Hepatocyte (in vitro differentiated cells): ENCODE results near the gene FIBCD1. TPM values are rescaled to one million over a fixed set of nuclear protein-coding genes. Genes with fewer than 3 reads are reported as not detected.

Experiments used
- DNase-seq: peaks from one replicate; pipeline ENCODE4 v3.0.0-alpha.2; 2016; ENCODE audit warnings: low spot score
- H2AFZ ChIP-seq: fragments of 200-600 bp; sonication (generic); 2 replicates; pipeline ENCODE4 v1.6.0; 2016; ENCODE audit warnings: antibody characterized with exemption, mild to moderate bottlenecking
- H3K27ac ChIP-seq: fragments of 200-600 bp; sonication (generic); 2 replicates; pipeline ENCODE4 v1.5.1; 2016; ENCODE audit warnings: mild to moderate bottlenecking
- H3K27me3 ChIP-seq: fragments of 200-600 bp; sonication (generic); 2 replicates; pipeline ENCODE4 v1.6.1; 2016
- H3K36me3 ChIP-seq: fragments of 200-600 bp; sonication (generic); replicated peaks from 2 replicates; pipeline ENCODE4 v1.5.1; 2016; ENCODE audit warnings: low read depth; ENCODE audit not compliant: insufficient read depth
- H3K4me1 ChIP-seq: fragments of 200-600 bp; sonication (generic); 2 replicates; pipeline ENCODE4 v1.5.1; 2016; ENCODE audit warnings: mild to moderate bottlenecking, moderate library complexity; ENCODE audit not compliant: insufficient read depth
- H3K4me2 ChIP-seq: fragments of 200-600 bp; sonication (generic); 2 replicates; pipeline ENCODE4 v1.6.0; 2016
- H3K4me3 ChIP-seq: fragments of 200-600 bp; sonication (generic); 2 replicates; pipeline ENCODE4 v1.5.1; 2016; ENCODE audit warnings: mild to moderate bottlenecking
- H3K79me2 ChIP-seq: fragments of 200-600 bp; sonication (generic); 2 replicates; pipeline ENCODE4 v1.6.0; 2017; ENCODE audit warnings: mild to moderate bottlenecking
- H3K9me2 ChIP-seq: fragments of 200-600 bp; sonication (generic); replicated peaks from 2 replicates; pipeline ENCODE4 v1.6.0; 2017; ENCODE audit warnings: mild to moderate bottlenecking; ENCODE audit not compliant: insufficient read depth
- H3K9me3 ChIP-seq: fragments of 200-600 bp; sonication (generic); 2 replicates; pipeline ENCODE4 v1.5.1; 2016; ENCODE audit warnings: low read depth, mild to moderate bottlenecking
- H4K20me1 ChIP-seq: fragments of 200-600 bp; sonication (generic); 2 replicates; pipeline ENCODE4 v1.6.0; 2016; ENCODE audit warnings: mild to moderate bottlenecking; ENCODE audit not compliant: insufficient read depth, poor library complexity, severe bottlenecking
- CTCF ChIP-seq: fragments of 200-600 bp; sonication (generic); IDR thresholded peaks from 2 replicates; pipeline ENCODE4 v1.5.1; 2016; ENCODE audit warnings: antibody characterized with exemption, mild to moderate bottlenecking; ENCODE audit not compliant: poor library complexity
- EZH2 ChIP-seq: fragments of 200-600 bp; sonication (generic); IDR thresholded peaks from 2 replicates; pipeline ENCODE4 v1.6.1; 2016; ENCODE audit warnings: antibody characterized with exemption, mild to moderate bottlenecking, borderline replicate concordance
- EZH2phosphoT487 ChIP-seq: fragments of 200-600 bp; sonication (generic); IDR thresholded peaks from one replicate; pipeline ENCODE4 v1.6.1; 2018; ENCODE audit warnings: antibody characterized with exemption, mild to moderate bottlenecking, low read depth, moderate library complexity; ENCODE audit not compliant: unreplicated experiment, severe bottlenecking
- WGBS: methylation state at CpG from one replicate; pipeline ENCODE4 v1.1.6; 2016; ENCODE audit warnings: low lambda C conversion rate; ENCODE audit errors: missing lambda C conversion rate; 5-methylcytosine and 5-hydroxymethylcytosine counted together
- polyA plus RNA-seq: library from polyadenylated mRNA; unstranded; fragments of >200 nt; fragmentation: Nextera tagmentation; extraction: Ambion mirVana; gene quantifications from 2 replicates; pipeline ENCODE4 v1.2.1, GENCODE V29; 2016
- total RNA-seq: library from RNA; depleted of rRNA; stranded (reverse); fragments of >200 nt; gene quantifications from 2 replicates; pipeline ENCODE4 v1.2.3, GENCODE V29; 2014

Gene FIBCD1
- total and polyA plus RNA-seq, 2 experiments from 2014 or later, result 0.33 TPM; not detected in 1

DNA sequence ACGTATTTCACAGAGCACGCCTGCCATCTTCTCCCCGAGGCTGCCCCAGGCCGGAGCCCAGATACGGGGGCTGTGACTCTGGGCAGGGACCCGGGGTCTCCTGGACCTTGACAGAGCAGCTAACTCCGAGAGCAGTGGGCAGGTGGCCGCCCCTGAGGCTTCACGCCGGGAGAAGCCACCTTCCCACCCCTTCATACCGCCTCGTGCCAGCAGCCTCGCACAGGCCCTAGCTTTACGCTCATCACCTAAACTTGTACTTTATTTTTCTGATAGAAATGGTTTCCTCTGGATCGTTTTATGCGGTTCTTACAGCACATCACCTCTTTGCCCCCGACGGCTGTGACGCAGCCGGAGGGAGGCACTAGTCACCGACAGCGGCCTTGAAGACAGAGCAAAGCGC lies 52.1 kb downstream of the FIBCD1 start:
- H3K27me3 ChIP-seq, result no peaks in the 10 kb centered on the region
- TF ChIP-seq EZH2phosphoT487, result no peak
- no peak for TF ChIP-seq CTCF
- no peak for TF ChIP-seq EZH2
- H3K9me2 ChIP-seq, result no peaks in the 10 kb centered on the region
- no peak for DNase-seq
- H2AFZ ChIP-seq, result no peak overlapping the region
- H4K20me1 ChIP-seq, result peaks cover 12% of the 10 kb centered on the region
- H3K9me3 ChIP-seq, result no peaks in the 10 kb centered on the region
- no peaks in the 10 kb centered on the region for H3K36me3 ChIP-seq
- WGBS, result 94% methylated on average over 23 of the region's 23 CpGs
- no peak overlapping the region for H3K4me3 ChIP-seq
- no peak overlapping the region for H3K4me2 ChIP-seq
- H3K27ac ChIP-seq, result no peak overlapping the region
- H3K4me1 ChIP-seq, result no peaks in the 10 kb centered on the region
- no peaks in the 10 kb centered on the region for H3K79me2 ChIP-seq

GRCh38 chr9:130885484-130886375 lies 53.3 kb downstream of the FIBCD1 start:
- no peak for DNase-seq
- Histone ChIP-seq H3K27ac (no peak overlapping the region), H3K27me3 (no peaks in the 10 kb centered on the region), H3K9me2 (no peaks in the 10 kb centered on the region), H3K4me2 (no peak overlapping the region), H3K4me1 (no peaks in the 10 kb centered on the region), H3K4me3 (no peak overlapping the region), H3K79me2 (no peaks in the 10 kb centered on the region), H2AFZ (no peak overlapping the region), H3K9me3 (no peaks in the 10 kb centered on the region), H3K36me3 (no peaks in the 10 kb centered on the region), H4K20me1 (peaks cover 12% of the 10 kb centered on the region)
- 92% methylated on average over 35 of the region's 35 CpGs for WGBS
- TF ChIP-seq EZH2 (no peak), CTCF (no peak), EZH2phosphoT487 (no peak)

DNA sequence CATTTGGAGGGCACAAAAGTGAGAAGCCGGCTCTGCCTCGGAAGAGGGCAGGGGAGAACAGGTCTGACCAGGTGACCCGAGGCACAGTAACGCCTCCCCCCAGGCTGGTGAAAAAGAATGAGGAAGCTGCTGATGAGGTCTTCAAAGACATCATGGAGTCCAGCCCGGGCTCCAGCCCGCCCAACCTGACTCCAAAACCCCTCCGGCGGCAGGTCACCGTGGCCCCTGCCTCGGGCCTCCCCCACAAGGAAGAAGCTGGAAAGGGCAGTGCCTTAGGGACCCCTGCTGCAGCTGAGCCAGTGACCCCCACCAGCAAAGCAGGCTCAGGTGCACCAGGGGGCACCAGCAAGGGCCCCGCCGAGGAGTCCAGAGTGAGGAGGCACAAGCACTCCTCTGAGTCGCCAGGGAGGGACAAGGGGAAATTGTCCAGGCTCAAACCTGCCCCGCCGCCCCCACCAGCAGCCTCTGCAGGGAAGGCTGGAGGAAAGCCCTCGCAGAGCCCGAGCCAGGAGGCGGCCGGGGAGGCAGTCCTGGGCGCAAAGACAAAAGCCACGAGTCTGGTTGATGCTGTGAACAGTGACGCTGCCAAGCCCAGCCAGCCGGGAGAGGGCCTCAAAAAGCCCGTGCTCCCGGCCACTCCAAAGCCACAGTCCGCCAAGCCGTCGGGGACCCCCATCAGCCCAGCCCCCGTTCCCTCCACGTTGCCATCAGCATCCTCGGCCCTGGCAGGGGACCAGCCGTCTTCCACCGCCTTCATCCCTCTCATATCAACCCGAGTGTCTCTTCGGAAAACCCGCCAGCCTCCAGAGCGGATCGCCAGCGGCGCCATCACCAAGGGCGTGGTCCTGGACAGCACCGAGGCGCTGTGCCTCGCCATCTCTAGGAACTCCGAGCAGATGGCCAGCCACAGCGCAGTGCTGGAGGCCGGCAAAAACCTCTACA lies 54.2 kb downstream of the FIBCD1 start:
- no peaks in the 10 kb centered on the region for H3K27me3 ChIP-seq
- H4K20me1 ChIP-seq, result peaks cover 12% of the 10 kb centered on the region
- H3K4me2 ChIP-seq, result no peak overlapping the region
- 94% methylated on average over 46 of the region's 47 CpGs for WGBS
- H3K9me3 ChIP-seq, result no peaks in the 10 kb centered on the region
- no peaks in the 10 kb centered on the region for H3K79me2 ChIP-seq
- H3K36me3 ChIP-seq, result no peaks in the 10 kb centered on the region
- H3K4me3 ChIP-seq, result no peak overlapping the region
- H2AFZ ChIP-seq, result no peak overlapping the region
- H3K27ac ChIP-seq, result no peak overlapping the region
- H3K4me1 ChIP-seq, result no peaks in the 10 kb centered on the region
- H3K9me2 ChIP-seq, result no peaks in the 10 kb centered on the region
- DNase-seq, result no peak
- no peak for TF ChIP-seq EZH2
- no peak for TF ChIP-seq EZH2phosphoT487
- TF ChIP-seq CTCF, result no peak
